Astrocyte (in vitro differentiated cells and primary cell): ENCODE results near the gene CELF1. TPM values are rescaled to one million over a fixed set of nuclear protein-coding genes. Genes with fewer than 3 reads are reported as not detected.
A peak's percentile ranks its signal among the peaks of the same experiment; 100 is the strongest.

Experiments
- DNase-seq: peaks from one replicate; pipeline ENCODE4 v3.0.0-alpha.2; 2010; ENCODE audit warnings: low read depth
- FAIRE-seq: peaks from 2 replicates; lab custom pipeline; 2011; peaks lifted over from hg19 to GRCh38; lab: Jason Lieb, UNC
- H2AFZ ChIP-seq: 2 replicates; pipeline ENCODE4 v1.6.0; 2012; ENCODE audit warnings: low read depth, low read length, inconsistent platforms
- H3K27ac ChIP-seq: 2 replicates; pipeline ENCODE4 v1.5.1; 2011; ENCODE audit warnings: low read depth, low read length, inconsistent platforms
- H3K27me3 ChIP-seq: 2 replicates; pipeline ENCODE4 v1.6.0; 2011; ENCODE audit warnings: low read length, inconsistent platforms; ENCODE audit not compliant: insufficient read depth
- H3K36me3 ChIP-seq: 2 replicates; pipeline ENCODE4 v1.5.1; 2011; ENCODE audit warnings: low read length, inconsistent platforms; ENCODE audit not compliant: insufficient read depth
- H3K4me1 ChIP-seq: 2 replicates; pipeline ENCODE4 v1.5.1; 2011; ENCODE audit warnings: low read length, inconsistent platforms; ENCODE audit not compliant: insufficient read depth
- H3K4me2 ChIP-seq: 2 replicates; pipeline ENCODE4 v1.6.0; 2012; ENCODE audit warnings: low read length, inconsistent platforms
- H3K4me3 ChIP-seq: 2 replicates; pipeline ENCODE4 v1.5.1; 2011; ENCODE audit warnings: low read depth, mild to moderate bottlenecking, low read length, inconsistent platforms; ENCODE audit not compliant: insufficient read depth
- H3K79me2 ChIP-seq: 2 replicates; pipeline ENCODE4 v1.6.0; 2012; ENCODE audit warnings: mild to moderate bottlenecking, low read length, inconsistent platforms; ENCODE audit not compliant: insufficient read depth
- H3K9ac ChIP-seq: 2 replicates; pipeline ENCODE4 v1.6.0; 2012; ENCODE audit warnings: mild to moderate bottlenecking, low read length, inconsistent platforms
- H3K9me3 ChIP-seq: 2 replicates; pipeline ENCODE4 v1.5.1; 2012; ENCODE audit warnings: low read depth, mild to moderate bottlenecking, low read length, inconsistent platforms; ENCODE audit not compliant: insufficient read depth
- H4K20me1 ChIP-seq: 2 replicates; pipeline ENCODE4 v1.6.0; 2012; ENCODE audit warnings: low read length, inconsistent platforms; ENCODE audit not compliant: insufficient read depth
- H3K27ac Mint-ChIP-seq: one replicate; pipeline ENCODE4 v1.8.0; 2021; ENCODE audit warnings: mild to moderate bottlenecking, mixed read lengths; ENCODE audit not compliant: unreplicated experiment
- H3K27me3 Mint-ChIP-seq: one replicate; pipeline ENCODE4 v1.8.0; 2021; ENCODE audit warnings: low read depth, mixed read lengths; ENCODE audit not compliant: unreplicated experiment
- H3K36me3 Mint-ChIP-seq: one replicate; pipeline ENCODE4 v1.8.0; 2021; ENCODE audit warnings: low read depth, mixed read lengths; ENCODE audit not compliant: unreplicated experiment
- H3K4me1 Mint-ChIP-seq: one replicate; pipeline ENCODE4 v1.8.0; 2021; ENCODE audit warnings: low read depth, mixed read lengths; ENCODE audit not compliant: unreplicated experiment
- H3K4me3 Mint-ChIP-seq: one replicate; pipeline ENCODE4 v1.8.0; 2021; ENCODE audit warnings: mild to moderate bottlenecking, moderate library complexity, mixed read lengths; ENCODE audit not compliant: unreplicated experiment
- H3K9me3 Mint-ChIP-seq: one replicate; pipeline ENCODE4 v1.8.0; 2021; ENCODE audit warnings: mild to moderate bottlenecking, mixed read lengths; ENCODE audit not compliant: unreplicated experiment
- EZH2 ChIP-seq: IDR thresholded peaks from 2 replicates; pipeline ENCODE4 v1.6.1; 2012; ENCODE audit warnings: mild to moderate bottlenecking, low read length, inconsistent platforms; ENCODE audit not compliant: insufficient read depth
- total RNA-seq: library from RNA; stranded (reverse); gene quantifications from 2 replicates; pipeline ENCODE4 v1.2.1, GENCODE V29; 2021
- TF ChIP-seq, protein P1 (sequence below): IDR thresholded peaks from 2 replicates; pipeline ENCODE4 v1.5.1; 2011; ENCODE audit warnings: low read depth, mild to moderate bottlenecking, inconsistent platforms, low read length, moderate library complexity; ENCODE audit not compliant: insufficient read depth

The CELF1 gene
- total RNA-seq, 1 donor from 2014 or later = 101 TPM

DNA sequence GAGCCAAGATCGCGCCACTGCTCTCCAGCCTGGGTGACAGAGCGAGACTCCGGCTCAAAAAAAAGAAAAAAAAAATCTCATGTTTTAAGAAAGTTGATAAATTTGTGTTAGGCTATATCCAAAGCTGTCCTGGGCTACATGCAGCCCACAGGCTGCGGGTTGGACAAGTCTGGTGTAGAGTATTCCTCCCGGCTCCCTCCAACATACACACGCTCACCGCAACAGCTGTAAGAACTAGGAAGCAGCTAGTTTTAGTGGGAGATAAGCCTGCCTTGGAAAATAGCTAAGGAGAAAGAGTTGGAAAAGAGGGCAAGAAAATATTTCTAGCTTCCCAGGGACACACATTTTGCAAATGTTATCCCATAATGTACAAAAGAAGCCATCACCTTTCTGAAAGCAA is 46.6 kb downstream of the CELF1 start:
- H3K36me3 Mint-ChIP-seq = no peaks in the 10 kb centered on the region
- no peak for FAIRE-seq

DNA sequence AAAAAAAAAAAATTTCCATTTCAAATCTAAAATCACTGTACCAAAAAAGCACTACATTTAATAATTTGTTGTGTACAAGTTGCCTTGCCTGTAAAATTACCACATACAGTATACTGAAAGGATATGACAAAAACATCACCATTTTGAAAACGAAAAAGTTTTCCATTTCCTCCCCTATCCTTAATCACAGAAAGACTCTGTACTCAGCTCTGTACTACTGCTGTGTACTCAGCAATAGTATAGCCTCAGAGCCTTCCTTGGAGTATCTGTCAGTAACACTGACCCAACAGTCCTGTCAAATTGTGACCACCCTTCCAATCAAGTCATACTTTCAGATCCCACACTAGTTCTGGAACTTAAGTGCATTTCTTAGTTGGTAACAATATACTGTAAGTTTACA is 48.0 kb downstream of the CELF1 start:
- Mint-ChIP-seq H3K36me3 (peaks cover 4% of the 10 kb centered on the region), H3K9me3 (no peaks in the 10 kb centered on the region), H3K27me3 (no peaks in the 10 kb centered on the region), H3K27ac (no peak overlapping the region), H3K4me1 (peaks cover 33% of the 10 kb centered on the region), H3K4me3 (no peak overlapping the region)
- H3K79me2 ChIP-seq = peaks cover 99% of the 10 kb centered on the region
- TF ChIP-seq, protein P1, sequence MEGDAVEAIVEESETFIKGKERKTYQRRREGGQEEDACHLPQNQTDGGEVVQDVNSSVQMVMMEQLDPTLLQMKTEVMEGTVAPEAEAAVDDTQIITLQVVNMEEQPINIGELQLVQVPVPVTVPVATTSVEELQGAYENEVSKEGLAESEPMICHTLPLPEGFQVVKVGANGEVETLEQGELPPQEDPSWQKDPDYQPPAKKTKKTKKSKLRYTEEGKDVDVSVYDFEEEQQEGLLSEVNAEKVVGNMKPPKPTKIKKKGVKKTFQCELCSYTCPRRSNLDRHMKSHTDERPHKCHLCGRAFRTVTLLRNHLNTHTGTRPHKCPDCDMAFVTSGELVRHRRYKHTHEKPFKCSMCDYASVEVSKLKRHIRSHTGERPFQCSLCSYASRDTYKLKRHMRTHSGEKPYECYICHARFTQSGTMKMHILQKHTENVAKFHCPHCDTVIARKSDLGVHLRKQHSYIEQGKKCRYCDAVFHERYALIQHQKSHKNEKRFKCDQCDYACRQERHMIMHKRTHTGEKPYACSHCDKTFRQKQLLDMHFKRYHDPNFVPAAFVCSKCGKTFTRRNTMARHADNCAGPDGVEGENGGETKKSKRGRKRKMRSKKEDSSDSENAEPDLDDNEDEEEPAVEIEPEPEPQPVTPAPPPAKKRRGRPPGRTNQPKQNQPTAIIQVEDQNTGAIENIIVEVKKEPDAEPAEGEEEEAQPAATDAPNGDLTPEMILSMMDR = no peak
- no peak for TF ChIP-seq EZH2
- no peak overlapping the region for H3K4me2 ChIP-seq
- no peaks in the 10 kb centered on the region for H3K36me3 ChIP-seq
- no peak overlapping the region for H2AFZ ChIP-seq
- H3K4me3 ChIP-seq = no peak overlapping the region
- no peak for FAIRE-seq
- H3K27ac ChIP-seq = no peak overlapping the region
- H3K4me1 ChIP-seq = no peaks in the 10 kb centered on the region
- DNase-seq = no peak
- no peaks in the 10 kb centered on the region for H3K9me3 ChIP-seq
- H4K20me1 ChIP-seq = peaks cover 91% of the 10 kb centered on the region
- no peaks in the 10 kb centered on the region for H3K27me3 ChIP-seq
- no peak overlapping the region for H3K9ac ChIP-seq

More for the DNA sequence above, 46.6 kb downstream of the CELF1 start:
- Histone ChIP-seq H4K20me1 (peaks cover 87% of the 10 kb centered on the region), H3K4me2 (no peak overlapping the region), H2AFZ (no peak overlapping the region), H3K27ac (no peak overlapping the region), H3K27me3 (no peaks in the 10 kb centered on the region), H3K9me3 (no peaks in the 10 kb centered on the region), H3K4me1 (no peaks in the 10 kb centered on the region), H3K36me3 (no peaks in the 10 kb centered on the region), H3K4me3 (no peak overlapping the region), H3K79me2 (peaks cover 99% of the 10 kb centered on the region), H3K9ac (no peak overlapping the region)
- Mint-ChIP-seq H3K4me3 (peak overlapping the region; percentile 8), H3K27me3 (no peaks in the 10 kb centered on the region), H3K9me3 (no peaks in the 10 kb centered on the region), H3K4me1 (peaks cover 43% of the 10 kb centered on the region), H3K27ac (peak overlapping the region; percentile 26)
- no peak for TF ChIP-seq EZH2
- TF ChIP-seq, protein P1 = no peak
- no peak for DNase-seq

DNA sequence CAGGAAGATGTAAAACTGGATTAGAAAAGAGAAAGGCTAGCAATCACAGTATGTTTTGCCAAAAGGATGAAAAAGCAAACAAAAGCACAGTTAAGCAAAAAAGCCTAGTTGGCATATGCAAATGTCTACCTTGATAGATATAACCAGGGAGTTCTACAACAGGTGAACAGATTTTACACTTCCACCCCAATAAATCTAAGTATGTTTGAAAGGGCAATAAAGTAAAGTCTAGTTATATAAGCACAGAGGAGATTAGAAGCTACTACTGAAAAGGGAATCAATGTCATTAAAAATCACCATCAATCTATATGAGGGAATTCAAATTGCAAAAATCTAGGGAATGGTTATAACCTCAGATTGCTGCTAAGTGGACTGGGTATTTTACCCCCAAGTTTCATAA is 49.7 kb downstream of the CELF1 start:
- Mint-ChIP-seq H3K4me3 (no peak overlapping the region), H3K27me3 (no peaks in the 10 kb centered on the region), H3K36me3 (peaks cover 4% of the 10 kb centered on the region), H3K9me3 (no peaks in the 10 kb centered on the region), H3K4me1 (peaks cover 31% of the 10 kb centered on the region), H3K27ac (no peak overlapping the region)
- Histone ChIP-seq H3K36me3 (peaks cover 2% of the 10 kb centered on the region), H3K9me3 (no peaks in the 10 kb centered on the region), H2AFZ (no peak overlapping the region), H4K20me1 (peaks cover 90% of the 10 kb centered on the region), H3K27me3 (no peaks in the 10 kb centered on the region), H3K79me2 (peaks cover 99% of the 10 kb centered on the region), H3K4me2 (no peak overlapping the region), H3K9ac (no peak overlapping the region), H3K4me3 (no peak overlapping the region), H3K27ac (no peak overlapping the region), H3K4me1 (no peaks in the 10 kb centered on the region)
- TF ChIP-seq, protein P1 = no peak
- TF ChIP-seq EZH2 = no peak
- FAIRE-seq (no peak), DNase-seq (no peak)
